HG02840 (cell line): ENCODE measurements around the gene DIP2C.

ENCODE experiments used
- ATAC-seq: cut with Tn5 transposase; IDR thresholded peaks from one replicate; pipeline ENCODE4 v1.9.1; 2021; ENCODE audit warnings: mild to moderate bottlenecking, moderate library complexity, moderate number of reproducible peaks; ENCODE audit not compliant: unreplicated experiment, low FRiP score

Gene DIP2C

DNA sequence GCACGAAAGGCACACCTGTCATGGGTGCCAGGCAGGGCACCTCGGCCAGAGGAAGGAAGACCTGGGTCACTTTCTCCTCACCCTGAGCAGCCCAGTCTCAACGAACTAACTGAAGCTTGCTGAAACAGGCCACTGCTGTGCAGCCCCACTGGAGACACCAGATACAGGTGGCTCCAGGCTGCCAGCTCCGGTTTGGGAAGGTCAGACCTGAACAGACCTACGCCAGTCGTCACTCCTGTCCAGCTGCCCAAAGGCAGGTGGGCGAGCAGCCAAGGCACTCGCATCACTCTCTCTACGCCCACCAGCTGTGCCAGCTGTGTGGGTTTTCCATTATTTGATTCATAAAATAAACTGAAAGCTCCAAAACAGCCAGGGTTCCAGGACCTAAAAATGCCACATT, 298.2 kb downstream of the DIP2C start:
- ATAC-seq = no peak

DNA sequence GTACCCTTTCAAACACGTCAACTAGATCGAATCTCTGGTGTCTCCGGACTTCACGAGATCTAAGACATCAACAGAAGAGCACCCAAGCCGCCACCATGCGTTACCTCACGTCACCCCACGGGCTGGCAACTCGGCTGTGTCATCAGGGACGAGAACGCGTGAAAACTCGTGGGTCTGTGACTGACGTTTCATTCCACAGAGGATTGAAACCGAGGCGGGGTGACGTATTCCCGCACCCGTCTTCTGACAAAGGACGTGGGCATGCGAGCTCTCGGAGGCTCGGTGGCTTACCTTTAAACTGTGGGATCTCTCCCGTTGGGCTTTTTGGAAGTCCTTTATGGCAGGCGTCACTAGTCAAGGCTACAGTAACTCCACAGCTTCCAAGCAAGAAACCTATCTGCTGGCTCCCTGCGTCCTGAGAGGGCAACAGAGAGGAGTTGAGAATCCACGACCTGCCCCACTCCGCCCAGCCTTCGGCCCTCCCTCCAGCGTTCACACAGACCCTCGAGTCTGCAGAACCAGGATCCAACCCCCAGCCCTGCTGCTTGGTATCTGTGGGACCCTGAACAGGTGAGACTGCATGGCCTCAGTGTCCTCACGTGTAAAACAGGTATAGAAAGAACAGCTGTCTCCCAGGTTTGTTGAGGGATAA, 298.9 kb downstream of the DIP2C start:
- no peak for ATAC-seq

DNA sequence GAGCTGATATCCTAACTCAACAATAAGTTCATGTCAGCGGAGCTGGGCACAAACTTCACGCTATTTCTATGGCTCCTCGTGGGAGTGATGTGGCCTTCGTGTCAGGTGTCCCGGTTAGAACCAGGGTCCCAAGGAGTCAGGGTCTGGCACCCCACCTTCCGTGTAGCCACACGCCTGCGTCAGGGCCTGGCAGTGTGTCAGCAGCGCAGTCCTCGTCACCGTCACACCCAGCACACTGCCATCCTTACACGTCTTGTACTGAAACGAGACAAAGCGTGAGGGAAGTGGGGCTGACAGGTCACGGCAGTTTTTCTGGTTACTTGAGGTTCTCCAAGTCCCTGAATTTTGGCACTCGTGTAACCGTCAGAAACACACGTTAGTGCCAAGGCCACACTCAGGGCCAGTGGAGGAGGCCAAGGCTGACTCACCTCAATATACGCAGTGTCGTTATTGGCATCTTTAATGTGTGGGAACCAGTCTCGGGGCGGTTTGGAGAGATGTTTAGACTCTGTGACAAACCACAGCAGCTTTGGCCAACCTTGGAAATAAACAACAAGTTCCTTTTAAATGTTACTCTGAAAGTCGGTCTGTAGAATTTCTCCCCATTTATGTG, 299.5 kb downstream of the DIP2C start:
- ATAC-seq = no peak

DNA sequence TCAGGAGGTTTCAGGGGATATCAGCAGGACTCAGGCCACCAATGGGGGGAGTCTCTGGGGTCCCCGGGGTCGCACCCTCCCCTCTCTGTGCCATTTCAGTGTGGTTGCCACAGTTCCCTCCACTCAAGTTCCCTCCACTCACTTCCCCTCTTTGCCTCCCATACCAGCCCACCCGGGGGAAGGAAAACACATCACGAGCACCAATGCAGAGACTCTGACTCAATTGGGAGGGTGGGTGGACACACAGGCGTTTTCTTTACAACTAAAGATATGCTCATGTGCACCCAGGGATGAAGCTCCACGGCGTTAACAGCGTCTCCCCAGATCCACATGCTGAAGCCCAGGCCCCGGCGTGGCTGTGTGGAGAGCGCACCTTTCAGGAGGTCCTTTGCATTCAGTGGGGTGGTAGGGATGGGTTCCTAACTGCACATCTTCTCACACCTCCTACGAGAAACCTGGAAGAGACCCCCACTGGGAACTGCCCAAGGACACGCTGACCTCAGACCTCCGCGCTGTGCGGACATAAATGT, 300.1 kb downstream of the DIP2C start:
- ATAC-seq = no peak

DNA sequence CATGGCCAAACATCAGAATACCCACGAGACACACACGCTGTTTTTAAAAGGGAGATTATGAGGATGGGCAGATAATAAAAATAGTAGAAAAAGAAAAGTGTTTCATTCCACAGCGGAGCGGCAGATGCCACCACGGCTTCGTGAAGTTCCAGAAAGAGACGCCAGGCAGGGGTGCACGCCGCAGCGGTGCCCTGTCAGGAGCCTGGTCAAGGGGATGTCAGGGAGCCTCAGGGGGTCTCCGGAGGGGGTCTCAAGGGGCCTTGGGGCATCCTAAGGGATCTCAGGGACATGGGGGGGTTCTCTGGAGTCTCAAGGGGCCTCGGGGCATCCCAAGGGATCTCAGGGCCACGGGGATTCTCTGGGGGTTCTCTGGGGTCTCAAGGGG, 300.8 kb downstream of the DIP2C start:
- no peak for ATAC-seq

DNA sequence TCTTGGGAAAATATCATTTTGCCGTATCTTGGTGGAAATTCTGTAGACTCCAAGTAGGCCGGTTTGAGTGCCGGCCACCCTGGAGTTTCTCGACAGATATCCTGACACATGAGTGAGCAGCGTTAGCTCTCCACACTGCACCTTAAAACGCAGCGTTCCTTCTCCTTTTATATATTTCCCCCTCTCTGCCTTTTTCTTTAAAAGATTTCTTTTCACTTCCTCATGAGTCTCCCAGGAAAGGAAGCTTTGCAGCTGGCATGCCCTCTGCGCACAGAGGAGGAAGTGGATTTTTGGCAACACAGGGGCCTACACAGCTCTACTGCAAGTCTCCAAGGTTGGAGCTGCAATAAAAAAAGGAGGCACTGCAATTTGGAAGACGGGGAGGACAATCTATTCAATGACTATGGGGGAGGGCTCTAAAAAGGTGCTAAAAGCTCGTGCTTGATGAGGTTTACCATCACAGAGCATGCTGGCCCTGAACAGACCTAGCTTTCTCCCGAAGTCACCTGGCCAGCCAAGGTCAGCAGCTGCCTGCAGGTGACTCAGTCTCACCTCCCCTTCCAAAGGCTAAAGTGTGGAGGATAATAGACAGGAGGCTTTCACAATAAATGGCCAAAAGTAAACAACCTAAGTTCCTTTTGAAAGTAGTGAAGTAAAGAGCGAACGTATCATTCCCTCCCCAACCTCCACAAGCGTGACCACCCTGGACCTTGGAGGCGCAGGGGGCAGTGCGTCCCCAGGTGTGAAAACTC, 301.4 kb downstream of the DIP2C start:
- ATAC-seq = no peak

DNA sequence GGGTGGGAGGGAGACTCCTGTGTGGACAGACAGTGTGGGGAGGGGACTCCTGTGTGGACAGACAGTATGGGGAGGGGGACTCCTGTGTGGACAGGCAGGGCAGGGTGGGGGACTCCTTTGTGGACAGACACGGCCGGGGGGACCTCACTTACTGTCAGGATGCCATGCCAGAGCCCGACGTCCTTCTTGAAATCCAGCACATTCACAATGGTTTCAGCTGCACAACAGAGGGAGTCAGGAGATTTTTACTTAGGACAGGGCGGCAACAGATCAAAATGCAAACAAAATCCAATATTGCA, 301.9 kb downstream of the DIP2C start:
- ATAC-seq = no peak

DNA sequence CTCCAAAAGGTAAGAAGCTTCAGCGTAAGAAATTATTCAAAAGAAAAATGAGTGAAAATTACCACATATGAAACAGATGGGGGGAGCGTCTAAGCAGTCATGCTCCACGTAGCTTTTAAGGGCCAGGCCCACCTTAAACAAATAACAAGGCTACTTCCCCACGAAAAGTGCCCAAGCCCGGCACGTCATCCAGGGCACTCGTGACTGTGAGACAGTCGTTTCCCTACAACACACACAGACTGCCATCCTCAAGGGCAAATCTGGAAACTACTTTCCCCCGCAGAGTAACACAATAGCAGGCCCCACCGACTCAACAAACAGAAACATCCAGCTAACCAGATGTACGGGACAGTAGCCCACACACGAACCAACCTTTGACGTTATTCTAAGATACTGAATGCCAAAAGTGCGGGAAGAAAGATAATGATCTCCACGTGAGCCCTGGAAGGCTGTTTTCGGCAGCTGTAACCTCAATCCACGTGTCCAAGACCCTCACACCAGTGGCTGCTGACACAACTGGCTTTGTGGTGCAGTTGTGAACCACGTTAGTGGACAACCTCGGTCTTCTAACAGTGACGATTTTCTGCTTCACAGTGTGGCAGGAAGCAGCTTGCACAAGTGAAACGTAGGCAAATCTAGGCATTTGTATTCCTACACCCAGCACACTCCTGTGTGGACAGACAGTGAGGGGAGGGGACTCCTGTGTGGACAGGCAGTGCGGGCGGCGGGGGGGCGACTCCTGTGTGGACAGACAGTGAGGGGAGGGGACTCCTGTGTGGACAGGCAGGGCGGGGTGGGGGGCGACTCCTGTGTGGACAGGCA, 302.5 kb downstream of the DIP2C start:
- ATAC-seq = no peak

DNA sequence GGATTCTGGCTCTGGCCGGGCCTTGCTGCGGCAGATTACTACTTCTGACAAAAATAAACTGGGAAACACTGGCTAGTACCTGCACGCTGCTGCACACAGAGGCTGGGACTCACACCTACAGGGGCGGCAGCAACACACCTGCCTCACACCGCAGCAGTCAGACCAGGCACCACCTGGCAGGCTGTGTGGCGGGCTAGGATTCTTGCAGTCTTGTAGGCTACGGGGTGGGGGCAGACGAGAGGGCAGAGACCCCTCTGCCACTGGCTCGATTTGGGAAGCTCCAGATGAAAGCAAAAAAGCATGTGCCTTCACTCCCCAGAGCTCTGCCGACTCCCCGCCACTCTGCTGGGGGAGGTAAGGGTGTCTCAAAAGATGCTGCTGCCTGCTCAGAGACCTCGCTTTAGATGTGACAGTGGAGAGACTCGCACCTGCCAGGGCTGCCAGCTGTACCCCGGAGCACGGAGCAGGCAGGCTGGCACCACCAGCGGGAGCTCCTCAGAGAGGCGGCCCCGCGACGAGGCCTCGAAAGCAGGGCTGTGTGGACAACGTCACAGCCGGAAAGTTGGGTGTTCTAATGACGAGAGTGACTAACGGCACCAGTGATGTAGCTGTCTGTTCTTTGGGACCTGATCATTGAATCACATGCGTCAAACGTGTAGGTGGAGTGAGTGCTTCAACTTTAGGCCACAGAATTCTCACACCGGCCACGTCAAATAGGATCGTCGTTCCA, 303.7 kb downstream of the DIP2C start:
- ATAC-seq = no peak

DNA sequence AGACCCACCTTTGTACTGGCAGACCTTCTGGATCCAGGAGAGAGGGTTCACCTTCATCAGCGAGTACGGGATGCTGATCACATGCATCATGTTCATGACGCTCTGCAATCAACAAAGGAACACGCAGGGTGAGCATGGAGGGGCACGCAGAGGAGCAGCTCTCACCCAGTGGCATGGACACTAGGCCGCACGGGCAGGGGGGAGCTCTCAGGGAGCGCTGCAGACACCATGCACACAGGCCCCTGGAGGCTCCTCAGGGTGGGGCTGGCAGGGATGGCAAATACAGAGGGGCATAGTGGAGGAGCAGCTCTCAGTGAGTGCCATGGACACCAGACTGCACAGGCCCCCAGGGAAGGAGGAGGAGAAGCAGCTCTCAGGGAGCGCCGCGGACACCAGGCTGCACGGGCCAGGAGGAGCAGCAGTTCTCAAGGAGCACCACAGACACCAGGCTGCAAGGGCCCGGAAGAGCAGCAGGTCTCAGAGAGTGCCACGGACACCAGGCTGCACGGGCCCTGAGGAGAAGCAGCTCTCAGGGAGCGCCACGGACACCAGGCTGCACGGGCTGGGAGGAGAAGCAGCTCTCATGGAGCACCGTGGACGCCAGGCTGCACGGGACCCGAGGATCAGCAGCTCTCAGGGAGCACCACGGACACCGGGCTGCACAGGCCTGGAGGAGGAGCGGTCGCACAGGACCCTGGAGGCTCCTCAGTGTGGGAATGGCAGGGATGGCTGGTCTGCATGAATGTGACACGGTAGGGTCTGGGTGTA, 304.7 kb downstream of the DIP2C start:
- no peak for ATAC-seq

DNA sequence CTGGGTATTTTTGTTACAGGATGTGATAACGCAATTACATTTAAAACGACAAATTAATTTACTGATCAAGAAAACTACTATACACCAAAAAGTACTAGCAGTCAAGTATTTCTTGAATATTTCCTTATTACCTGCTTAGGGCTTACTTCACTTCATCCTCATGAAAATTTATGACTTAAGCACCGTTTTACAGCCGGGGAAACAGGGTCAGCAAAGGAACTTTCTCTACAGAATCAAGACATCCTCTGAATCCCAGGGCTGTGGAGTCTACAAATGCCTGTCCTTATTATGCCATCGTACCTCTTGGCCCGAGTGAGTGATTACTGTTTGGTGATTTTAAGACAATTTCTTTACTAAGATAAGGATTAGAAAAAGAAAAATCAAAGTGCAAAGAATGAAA, 305.9 kb downstream of the DIP2C start:
- no peak for ATAC-seq

DNA sequence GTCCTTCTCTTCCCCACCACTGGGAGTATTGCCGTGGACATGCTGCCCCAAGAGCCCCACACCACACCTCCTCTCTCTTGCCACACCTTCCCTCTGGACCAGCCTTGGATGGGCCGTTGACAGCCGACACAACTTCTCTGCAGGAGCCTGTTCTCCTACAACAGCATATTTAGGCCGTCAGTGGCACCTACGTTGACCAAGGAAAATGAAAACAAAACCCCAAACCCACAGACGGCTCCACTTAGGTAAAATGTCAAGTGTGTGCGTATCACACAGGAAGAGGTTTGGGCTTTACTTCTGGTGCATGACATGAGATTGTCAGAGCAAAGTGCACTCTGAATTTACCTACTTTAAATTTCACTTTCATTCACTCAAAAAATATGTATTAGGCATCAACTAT, 307.7 kb downstream of the DIP2C start:
- no peak for ATAC-seq

DNA sequence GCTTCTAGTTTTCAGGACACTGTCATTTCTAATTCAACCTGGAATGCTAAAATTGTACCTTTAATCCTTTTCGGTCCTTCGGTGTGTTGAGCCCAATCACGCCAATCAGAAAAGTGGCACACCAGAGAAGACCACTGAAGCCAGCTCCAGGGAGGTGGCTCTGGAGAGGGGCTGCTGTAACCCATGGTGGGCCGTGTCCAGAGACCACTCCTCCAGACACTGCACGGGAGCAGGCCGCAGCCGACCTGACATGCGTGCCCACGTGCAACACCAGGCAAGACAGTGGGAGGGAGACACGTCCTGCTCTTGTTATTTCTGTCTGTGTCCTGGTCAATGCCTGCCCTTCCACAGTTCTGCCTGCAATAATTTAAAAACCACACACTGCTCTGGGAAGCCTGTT, 308.1 kb downstream of the DIP2C start:
- ATAC-seq = no peak

DNA sequence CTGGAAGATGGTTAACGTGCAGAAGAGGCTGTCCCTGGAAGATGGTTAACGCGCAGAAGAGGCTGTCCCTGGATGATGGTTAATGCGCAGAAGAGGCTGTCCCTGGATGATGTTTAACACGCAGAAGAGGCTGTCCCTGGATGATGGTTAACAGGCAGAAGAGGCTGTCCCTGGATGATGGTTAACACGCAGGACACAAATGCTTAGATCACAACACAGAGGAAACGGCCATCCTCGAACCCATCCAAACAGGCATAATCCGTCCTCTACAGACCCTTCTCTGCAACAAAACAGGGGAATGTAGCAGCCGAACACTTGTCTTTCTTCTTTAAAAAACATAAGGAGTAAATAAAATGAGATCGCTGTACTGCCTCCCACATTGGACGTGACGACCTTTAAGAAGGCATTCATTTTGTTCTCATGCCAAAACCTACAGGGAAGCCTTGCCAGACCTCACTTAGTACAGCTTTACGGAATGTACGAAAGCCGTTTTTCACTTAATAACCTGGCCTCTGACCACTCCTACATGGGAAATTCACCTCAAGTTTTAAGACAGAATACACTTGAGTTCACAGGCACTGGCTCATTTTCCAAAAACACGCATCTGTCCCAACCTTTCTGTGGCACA, 309.0 kb downstream of the DIP2C start:
- no peak for ATAC-seq

DNA sequence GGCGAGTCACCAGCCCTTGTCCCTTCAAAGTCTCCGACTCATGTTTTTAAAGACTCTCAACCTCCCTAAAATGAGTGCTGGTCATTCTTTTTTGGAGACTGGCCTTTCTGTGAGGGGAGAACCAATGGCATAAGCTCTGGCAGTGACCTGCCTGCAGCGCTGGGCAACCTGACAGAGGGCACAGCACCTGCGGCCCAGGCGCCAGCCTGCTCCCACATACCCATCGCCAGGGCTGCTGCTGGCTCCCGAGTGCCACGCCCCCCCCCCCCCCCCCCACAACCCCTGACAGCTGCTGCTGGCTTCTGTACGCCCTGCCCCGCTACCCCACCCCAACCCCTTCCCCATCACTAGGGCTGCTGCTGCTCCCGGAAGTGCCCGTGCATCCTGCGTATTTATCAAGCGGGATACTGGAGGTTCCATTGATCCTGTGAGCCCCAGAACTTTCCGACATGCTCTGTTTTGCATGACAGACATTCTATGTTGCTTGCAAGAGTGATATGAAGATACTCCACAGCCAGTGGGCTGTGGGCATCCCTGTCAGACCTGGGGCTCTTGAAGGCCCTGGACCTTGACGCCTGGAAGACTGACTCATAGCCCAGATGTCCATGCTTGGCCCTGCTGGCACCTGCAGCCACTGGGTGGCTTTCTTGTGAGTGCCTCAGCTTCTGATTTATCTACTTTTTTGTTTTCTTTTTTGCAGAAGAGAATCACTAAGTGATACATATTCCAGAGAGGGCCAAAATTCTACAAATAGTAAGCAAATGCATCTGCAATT, 310.4 kb downstream of the DIP2C start:
- no peak for ATAC-seq

DNA sequence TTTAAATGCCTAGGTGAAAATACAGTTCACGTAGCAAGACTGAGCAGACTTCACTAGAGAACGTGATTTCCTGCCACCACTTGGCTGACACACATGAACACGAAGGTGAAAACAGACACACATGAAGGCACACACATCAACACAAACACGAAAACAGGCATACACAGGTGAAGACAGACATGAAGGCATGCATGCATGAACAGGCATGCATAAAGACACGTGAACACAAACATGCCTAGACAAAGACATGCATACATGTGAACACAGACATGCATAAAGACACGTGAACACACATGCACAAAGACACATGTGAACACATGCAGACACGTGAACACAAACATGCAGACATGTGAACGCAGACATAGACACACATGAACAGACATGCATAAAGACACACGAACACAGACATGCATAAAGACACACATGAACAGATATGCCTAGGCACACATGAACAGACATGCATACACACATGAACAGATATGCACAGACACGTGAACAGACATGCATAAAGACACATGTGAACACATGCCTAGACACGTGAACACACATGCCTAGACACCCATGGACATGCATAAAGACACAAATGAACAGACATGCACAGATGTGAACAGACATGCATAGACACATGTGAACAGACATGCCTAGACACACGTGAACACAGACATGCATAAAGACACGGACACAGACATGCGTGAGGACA, 311.1 kb downstream of the DIP2C start:
- no peak for ATAC-seq

DNA sequence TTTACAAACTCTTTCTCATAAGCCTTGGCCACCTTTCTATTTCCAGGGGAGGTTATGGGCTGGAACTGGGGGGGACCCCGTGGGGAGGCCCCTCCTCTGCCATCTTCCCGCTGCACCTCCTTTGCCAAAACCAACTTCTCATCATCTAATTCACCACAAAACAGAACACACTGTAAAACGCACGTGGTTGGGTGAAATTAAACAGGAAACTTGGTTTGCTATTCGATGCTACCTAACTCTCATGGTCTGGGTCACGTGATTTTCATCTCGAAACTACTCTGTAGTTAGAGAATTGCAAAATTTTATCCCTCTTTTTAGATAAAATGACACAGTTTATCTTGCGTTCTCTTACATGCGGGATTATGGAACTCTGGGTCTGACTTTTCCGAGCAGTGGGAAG, 312.2 kb downstream of the DIP2C start:
- no peak for ATAC-seq
